EL (cell line): ENCODE data around the gene ATP1A3.
"Not testable (repeated sequence)": the region's sequence is repeated elsewhere in the genome, so short reads cannot be mapped to it uniquely, and the experiment has no call there.

ENCODE experiments used
- DNase-seq: peaks from one replicate; pipeline ENCODE4 v3.0.0-alpha.2; 2016

The ATP1A3 gene

DNA sequence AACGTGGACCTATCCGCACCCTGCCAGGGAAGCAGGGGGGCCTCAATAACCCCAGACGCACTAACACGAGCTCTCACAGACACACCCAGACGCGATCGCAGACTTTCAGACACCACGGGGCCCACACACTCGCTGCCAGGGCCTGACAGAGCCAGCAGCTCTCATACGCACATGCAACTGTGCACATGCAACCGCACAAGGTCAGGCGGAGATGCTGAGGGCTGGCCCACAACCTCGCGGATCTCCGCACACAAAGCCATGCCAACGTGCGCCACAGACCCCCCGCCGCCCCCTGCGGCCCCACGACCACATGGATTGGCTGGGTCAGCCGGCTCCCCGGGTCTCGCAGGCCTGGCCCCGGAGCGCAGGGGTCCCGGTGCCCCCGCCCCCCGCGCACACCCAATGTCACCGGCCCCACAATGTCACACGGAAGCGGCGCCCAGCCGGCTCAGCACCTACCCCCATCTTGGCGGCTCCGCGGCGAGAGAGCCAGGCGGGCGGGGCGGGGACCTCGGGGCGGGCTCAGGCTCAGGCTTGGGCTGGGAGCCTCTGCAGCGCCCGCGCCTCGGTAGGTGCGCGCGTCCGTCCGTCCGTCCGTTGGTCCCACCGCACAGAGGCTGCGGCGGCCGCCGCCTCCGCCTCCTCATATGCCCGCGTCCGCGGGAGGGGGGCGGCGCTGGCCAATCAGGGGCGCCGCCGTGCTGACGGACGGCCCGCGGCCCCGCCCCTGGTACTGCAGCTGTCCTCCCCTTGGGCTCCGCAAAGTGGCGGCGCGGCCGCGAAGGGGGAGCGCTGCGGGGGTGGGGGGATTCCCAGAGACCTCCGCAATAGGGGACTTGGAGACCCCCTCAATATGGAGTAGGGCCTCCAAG, at the start of gene ATP1A3:
ATP1A3 (minus strand) TSS at position 619 of the 872 bp plus-strand sequence; CDS start at position 465, 154 bp downstream.
- peak; percentile 60 for DNase-seq

GRCh38 chr19:42042455-42043170, 48.6 kb upstream of the ATP1A3 start:
- no peak for DNase-seq

GRCh38 chr19:42040491-42040890, 46.5 kb upstream of the ATP1A3 start:
- DNase-seq: not testable (repeated sequence)

DNA sequence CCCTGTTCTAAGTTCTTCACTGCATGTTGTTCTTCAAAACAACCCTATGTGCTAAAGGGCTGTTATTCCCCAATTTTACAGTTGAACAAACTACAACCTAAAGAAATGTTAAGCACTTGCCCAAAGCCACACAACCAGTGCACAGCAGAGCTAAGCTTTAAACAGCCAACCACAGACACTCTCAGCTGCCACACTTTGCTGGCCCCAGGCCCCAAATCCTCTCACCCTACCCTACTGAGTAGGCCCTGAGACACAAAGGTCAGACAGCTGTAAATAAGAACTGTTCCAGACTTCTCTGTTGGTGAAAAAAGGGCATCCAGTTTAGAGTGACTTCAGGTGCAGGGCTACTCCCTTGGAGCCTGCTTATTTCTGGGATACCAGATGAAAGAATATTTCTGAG, 46.0 kb upstream of the ATP1A3 start:
- DNase-seq: no peak

DNA sequence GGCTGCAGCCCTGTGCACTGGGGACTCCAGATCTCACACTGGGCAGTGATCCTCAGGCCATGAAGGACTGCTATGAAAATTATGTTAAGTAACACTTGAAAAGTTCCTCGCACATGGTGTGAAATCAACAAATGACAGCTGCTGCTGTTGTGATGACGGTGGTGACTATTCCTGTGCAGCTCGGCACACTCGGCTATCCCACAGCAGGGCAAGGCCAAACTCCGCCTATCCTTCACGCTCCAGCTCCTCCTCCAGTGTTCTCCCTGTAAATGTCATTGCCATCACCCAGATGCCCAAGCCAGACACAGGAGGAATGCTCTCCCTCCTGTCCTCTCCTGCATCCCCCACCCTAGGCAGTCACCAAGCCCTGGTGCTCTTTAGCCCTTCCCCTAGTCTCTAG, 44.6 kb upstream of the ATP1A3 start:
- DNase-seq: no peak

- no peak for DNase-seq
These were observed 43.6 kb upstream of the ATP1A3 start for GRCh38 chr19:42037649-42038048.

DNA sequence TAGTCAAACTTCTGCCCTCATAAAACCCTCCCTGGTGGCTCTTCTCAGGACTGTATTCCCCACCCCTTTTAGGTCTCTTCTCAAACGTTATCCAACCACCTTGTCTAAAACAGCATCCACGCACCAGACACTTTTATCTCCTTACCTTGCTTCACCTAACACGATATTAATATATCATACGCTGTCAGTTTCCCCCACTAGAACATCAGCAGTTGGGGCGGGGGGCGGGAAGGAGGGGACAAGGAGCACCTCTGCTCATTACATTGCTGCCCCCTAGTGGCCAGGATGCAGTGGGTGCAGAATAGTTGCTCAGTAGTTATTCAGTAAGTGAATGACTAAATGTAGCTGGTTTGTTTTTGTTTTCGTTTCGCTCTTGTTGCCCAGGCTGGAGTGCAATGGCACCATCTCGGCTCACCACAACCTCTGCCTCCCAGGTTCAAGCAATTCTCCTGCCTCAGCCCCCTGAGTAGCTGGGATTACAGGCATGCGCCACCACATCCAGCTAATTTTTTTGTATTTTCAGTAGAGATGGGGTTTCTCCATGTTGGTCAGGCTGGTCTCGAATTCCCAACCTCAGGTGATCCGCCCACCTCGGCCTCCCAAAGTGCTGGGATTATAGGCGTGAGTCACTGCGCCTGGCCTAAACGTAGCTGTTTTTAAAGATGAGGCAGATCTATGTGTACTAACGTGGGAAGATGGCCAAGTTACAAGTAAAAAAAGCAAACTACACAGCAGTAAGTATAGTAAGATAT, 40.8 kb upstream of the ATP1A3 start:
- DNase-seq: peak; percentile 73

GRCh38 chr19:42033413-42033812, 39.4 kb upstream of the ATP1A3 start:
- DNase-seq: no peak

- no peak for DNase-seq
These were observed 38.4 kb upstream of the ATP1A3 start for GRCh38 chr19:42032431-42032830.

DNA sequence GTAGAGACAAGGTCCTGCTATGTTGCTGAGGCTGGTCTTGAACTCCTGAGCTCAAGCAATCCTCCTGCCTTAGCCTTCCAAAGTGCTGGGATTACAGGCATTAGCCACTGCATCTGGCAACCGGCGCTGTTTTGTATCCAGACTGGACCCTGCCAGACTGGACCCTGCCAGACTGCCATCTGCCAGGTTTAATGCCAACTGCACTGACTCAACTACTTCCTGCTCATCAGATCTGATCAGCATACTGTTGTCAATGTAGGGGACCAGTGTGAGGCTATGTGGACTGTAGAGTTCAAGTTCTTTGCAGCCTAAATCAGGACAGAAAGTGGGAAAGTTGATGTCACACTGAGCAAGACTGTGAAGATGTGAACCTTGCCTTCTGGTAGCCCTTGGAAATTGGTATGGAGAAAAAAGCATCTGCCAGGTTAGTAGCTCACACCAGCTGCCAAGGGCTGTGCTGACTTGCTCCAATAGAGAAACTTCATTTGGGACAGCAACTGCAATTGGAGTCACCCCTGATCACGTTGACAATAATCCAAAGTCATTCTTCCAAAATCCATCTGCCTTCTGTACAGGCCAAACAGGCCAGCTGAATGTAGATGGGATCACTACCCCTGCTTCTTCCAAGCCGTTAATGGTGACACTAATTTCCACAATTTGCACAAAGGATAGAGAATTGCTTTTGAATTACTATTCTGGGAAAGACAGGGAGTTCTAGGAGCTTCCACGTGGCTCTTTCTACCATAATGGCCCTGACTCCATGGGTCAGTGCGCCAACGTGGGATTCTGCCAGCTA, 36.8 kb upstream of the ATP1A3 start:
- DNase-seq: no peak

DNA sequence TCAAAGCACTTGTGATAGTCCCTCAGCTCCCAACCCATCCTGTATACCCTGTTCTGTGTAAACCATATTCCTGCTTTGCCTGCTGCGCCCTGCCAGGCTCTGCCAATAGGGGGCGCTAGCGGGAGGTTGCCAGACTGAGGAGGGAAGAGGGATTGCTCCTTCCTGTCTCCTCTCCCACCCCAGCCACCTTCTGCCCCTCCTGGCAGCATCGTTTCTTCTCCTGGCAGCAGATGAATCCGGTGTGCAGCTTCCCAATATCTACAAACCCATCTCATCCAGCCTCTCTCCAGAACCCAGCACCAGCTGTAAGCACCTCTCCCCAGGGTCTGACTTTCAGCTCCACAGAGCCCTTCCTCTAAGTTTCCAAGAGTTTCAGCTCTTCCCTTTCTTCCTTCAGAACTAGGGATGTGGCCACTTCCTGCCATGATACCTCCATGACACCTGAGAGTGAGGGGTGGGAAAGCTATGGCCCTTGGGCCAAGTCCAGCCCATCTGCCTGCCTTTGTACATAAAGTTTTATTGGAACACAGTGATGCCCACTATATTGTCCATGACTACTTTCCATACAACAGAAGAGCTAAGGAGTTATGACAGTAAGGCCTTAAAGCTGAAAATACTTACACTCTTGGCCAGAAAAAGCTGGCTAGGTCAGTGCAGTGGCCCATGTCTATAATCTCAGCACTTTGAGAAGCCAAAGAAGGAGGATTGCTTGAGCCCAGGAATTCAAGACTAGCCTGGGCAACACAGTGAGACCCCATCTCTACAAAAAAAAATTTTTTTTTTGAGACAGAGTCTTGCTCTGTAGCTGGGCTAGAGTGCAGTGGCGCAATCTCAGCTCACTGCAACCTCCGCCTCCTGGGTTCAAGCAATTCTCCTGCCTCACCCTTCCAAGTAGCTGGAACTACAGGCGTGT, 34.5 kb upstream of the ATP1A3 start:
- DNase-seq: no peak

DNA sequence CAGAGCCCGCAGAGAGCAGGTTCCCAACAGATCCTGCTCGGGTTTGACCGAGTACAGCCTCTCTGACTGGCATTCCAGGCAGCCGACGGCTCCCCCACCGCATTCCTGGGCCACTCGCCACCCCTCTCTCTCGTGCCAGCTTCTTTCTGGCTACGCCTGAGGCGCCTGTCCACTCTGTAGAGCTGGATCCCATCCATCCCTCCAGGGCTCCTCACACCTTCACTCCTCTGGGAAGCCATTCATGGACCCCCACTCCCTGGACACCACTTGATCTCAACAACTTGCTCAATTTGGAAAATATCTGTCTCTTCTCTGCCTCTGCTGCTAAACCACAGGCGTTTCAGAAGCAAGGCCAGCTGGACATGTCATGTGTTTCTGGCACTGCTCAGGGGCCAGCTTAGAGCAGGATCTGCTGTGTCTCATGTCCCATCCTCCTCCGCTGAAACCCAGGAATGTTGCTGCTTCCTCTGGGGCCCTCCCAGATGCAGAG, 30.6 kb upstream of the ATP1A3 start:
- DNase-seq: peak; percentile 83

DNA sequence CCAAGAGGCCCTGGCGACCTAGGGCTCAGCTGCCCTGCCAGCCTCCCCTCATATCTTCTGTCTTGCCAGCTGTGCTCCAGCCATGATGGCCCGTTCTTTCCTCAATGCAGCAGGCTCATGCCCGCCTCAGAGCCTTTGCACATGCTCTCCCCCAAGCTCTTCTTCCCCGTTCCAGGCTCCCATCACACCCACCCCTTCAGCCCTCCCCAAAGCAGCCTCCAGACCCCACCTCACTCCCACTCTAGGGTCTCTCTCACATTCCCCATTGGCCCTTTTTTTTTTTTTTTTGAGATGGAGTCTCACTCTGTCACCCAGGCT, 29.9 kb upstream of the ATP1A3 start:
- DNase-seq: no peak

GRCh38 chr19:42023121-42023942, 29.3 kb upstream of the ATP1A3 start:
- DNase-seq: peak; percentile 31

- no peak for DNase-seq
These were observed 28.6 kb upstream of the ATP1A3 start for GRCh38 chr19:42022616-42023015.

DNA sequence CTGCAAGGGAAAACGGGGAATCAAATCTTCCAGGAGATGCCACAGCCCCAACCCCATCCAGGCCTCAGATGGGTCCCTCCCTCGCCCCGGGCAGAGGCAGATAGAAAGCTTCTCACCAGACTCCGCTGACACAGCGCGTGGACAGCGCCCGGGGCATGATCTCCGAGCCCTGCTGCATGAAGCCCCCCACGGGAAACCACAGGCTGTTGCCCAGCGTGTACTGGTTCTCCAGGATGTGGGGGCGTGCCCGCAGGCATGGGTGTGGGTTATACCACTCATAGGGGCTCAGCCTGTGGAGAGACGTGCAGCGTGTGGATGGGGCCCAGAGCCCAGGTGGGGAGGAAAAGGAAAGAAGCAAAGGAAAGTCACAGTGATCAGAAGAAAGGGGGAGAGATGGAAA, 27.2 kb upstream of the ATP1A3 start:
- DNase-seq: no peak

GRCh38 chr19:42018503-42019193, 24.6 kb upstream of the ATP1A3 start:
- peak; percentile 74 for DNase-seq

GRCh38 chr19:42017040-42017439, 23.0 kb upstream of the ATP1A3 start:
- no peak for DNase-seq

GRCh38 chr19:42012747-42013146, 18.7 kb upstream of the ATP1A3 start:
- not testable (repeated sequence) for DNase-seq
